Measurements from ENCODE around the gene TPCN1.
"Not testable (repeated sequence)": the region's sequence is repeated elsewhere in the genome, so short reads cannot be mapped to it uniquely, and the experiment has no call there.

Gene TPCN1

DNA sequence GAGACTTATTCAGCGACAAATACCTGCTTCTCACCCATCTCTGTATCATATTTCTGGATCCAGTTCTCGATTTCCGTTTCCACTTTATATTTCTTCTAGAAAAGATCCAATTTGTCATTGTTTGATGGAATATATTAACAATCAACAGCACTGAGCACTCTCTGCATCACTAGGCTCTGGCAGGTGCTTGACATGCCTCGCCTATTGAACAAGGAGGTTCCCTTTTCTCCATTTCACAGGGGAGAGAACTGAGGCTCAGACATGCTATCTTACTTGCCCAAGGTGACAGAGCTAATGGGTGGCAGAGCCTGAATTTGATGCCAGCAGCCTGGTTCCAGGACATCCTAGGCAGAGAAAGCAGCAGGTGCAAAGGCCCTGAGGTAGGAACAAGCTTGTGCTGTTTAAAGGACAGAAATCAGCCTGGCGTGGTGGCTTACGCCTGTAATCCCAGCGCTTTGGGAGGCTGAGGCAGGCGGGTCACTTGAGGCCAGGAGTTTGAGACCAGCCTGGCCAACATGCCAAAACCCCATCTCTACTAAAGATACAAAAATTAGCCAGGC is 23.7 kb upstream of the TPCN1 start:
- DNase-seq, result no peak

DNA sequence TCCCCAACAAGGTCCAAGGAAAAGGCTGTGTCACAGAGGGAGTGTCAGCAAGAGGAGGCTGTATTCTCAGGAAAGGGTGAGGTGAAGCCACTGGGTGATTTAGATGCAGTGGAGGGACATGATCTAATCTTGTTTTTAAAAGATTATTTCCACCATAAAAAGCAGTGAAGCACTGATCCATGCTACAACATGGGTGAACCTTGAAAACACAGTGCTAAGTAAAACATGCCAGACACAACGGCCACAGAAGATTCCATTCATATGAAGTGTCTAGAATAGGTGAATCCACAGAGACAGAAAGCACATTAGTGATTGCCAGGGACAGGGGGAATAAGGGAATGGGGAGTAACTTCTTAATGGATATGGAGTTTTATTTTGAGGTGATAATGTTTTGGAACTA is 23.0 kb upstream of the TPCN1 start:
- no peak for DNase-seq

DNA sequence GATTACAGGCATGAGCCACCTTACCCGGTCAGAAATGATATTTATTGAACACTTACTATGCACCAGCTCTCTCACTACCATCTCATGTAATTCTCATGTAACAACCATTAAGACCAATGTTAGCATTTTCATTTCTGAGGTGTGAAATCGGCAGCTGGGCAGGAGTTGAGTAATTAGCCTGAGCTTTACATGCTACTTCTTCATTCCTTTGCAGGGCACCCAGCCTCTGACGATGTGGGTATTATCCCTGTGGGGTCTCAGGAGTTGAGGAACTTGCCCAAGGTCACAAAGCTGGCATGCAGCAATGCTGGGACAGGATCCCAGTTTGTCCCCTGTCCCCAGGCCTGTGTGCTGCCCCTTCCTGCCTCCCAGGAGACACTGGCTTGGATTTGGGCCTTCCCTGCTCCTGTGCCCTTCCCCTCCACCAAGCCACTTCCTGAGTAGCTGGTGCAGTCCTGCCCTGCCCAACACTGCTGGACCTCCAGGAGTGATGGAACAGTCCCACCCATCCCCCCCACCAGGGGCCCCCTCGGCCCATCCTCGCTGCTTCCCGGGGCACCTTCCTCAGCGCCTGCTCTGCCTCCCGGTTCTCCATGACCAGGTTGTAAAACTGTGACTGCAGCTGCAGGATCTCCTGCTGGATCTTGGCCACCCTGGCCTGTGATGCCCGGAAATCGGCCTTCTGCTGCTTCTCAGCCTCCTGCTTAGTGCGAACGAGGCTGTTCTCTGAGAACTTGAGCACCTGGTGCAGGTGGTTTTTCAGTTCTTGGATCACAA is 21.1 kb upstream of the TPCN1 start:
- no peak for DNase-seq

DNA sequence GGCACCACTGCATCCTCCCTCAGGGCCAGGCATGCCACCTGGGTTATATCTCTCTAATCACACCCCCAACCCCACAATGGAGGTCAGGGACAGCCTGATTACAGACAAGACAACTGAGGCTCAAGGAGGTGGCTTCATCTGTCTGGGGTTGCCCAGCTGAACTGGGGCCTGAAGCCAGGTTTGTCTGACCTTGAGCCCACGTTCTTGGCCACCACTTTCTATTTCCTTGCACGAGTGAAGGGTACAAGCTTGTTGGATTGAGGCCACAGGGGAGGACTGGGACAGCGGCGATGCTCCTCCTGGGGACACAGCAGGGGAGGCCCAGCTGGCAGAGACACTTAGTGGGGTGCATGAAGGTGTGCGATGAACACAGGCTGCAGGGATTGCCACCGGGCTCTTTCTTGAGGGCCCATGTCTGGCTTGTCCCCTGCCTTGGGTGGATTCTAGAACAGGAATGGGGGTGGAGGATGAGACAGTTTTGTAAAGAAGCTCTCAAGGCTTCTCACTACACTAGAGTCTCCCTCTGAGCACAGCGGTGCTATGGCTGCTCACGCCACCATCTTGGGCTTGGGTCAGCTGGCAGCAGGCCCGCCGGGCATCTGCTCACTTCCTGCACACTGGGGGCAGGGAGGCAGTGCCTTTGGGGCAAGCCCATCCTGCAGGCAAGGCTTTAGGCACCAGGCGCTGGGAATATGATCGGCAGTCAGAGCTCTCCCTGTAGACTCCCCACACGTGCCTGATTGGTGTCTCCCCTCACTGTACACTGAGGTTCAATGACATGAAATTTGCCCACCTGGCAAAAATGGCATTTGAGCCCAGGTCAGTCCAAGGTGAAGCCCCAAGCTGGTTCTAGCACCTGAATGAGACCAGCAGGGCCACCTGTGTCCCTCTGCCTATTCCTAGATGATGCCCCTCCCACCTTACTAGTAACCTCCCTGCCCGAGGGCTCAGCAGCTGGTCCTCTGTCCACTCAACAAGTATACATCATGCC is 19.8 kb upstream of the TPCN1 start:
- no peak for DNase-seq

DNA sequence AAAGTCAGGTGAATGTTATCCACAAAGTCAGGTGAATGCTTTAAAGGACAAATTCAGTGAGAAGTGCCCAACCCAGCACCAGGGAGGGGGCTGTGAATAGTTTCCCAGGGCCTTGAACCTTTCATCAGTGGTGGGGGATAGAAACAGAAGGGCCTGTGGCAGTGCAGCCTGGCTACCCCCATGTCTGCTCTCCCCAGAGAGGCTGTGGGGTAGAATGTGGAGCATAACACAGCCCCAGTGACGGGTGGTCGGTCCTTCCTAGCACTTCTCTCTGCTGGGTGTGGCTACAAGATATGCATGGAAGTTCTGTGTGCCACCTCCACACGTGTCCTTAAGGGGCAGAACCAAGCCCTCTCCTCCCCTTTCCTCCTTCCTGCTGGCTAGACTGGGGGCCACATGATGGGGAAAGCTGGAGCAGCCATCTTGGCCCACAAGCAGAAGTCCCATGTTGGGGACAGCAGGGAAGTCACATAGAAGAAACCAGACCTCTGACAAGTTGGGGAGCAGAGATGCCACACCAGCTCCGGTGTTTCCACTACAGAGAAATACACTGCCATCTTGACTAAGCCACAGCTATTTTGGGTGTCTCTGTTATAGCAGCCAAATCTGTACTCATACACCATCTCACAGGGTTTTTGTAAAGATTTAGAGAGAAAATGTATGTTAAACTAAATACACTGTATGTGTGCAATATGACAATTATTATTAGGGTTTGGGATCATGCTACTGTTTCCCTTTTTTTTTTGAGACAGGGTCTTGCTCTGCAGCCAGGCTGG is 18.8 kb upstream of the TPCN1 start:
- DNase-seq, result no peak

DNA sequence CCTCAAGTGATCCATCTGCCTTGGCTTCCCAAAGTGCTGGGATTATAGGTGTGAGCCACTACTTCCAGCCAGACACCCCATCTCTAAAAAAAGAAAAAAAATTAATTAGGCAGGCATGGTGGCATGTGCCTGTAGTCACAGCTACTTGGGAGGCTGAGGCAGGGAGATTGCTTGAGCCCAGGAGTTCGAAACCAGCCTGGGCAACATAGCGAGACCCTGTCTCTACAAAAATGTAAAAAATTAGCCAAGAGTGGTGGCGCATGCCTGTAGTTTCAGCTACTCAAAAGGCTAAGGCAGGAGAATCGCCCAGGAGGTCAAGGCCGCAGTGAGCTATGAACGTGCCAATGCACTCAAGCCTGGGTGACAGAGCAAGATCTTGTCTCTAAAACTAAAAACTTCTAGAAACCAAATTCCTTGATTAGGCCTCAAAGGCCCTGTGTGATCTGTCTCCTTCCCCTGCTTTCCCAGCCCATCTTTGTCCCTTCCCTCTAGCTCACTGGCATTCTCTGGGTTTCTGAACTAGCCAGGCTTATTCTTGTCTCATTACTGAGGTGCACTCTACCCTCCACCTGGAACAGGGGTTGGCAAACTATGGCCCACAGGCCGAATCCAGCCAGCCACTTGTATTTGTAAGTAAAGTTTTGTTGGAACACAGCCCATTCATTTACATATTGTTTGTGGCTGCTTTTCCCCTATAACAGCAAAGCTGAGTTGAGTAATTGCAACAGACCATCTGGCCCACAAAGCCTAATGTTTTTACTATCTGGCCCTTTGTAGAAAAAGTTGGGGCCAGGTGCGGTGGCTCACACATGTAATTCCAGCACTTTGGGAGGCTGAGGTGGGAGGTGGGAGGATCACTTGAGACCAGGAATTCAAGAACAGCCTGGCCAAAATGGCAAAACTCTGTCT is 17.2 kb upstream of the TPCN1 start:
- no peak for DNase-seq

DNA sequence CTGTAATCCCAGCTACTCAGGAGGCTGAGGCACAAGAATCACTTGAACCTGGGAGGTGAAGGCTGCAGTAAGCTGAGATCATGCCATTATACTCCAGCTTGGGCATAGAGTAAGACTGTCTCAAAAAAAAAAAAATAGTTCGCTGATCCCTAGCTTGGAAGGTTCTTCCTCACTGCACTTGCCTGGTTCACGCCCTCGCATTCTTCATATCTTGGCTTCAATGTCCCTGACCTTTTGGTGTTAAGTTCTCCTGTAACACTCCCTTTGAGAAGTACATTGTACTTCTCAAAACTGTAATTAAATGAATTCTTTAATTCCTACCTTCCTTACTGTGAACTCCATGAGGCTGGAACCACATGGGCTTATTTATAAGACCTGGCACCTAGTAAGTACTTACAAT is 16.5 kb upstream of the TPCN1 start:
- DNase-seq, result no peak

DNA sequence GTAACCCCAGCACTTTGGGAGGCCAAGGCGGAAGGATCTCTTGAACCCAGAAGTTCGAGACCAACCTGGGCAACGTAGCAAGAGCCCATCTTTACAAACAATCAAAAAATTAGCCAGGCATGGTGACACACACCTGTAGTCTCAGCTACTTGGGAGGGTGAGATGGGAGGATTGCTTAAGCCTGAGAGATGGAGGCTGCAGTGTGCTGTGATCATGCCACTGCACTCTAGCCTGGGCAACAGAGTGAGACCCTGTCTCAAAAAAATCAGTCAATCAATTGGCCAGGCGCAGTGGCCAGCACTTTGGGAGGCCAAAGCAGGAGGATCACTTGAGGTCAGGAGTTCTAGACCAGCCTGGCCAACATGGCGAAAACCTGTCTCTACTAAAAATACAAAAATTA is 14.5 kb upstream of the TPCN1 start:
- not testable (repeated sequence) for DNase-seq

DNA sequence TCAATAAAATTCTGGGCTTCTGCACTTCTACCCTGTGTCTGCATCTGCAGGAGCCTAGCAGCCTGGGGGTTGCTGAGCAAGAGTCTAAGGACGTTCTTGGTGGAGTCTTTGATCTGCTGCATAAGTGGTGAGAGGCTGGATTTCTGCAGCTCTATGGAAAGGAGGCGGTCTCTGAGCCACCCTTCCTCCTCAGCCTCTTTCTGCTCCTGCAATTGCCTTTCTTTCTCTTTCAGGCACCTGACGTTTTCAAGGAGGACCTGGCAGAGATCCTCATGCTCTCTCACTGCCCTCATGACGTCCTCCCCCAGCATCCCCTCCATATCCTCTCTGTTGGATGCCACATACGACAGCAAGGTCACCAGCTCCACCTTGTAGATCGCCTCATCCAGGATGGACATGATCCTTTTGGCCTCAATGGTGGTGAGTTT is 13.6 kb upstream of the TPCN1 start:
- DNase-seq, result no peak

DNA sequence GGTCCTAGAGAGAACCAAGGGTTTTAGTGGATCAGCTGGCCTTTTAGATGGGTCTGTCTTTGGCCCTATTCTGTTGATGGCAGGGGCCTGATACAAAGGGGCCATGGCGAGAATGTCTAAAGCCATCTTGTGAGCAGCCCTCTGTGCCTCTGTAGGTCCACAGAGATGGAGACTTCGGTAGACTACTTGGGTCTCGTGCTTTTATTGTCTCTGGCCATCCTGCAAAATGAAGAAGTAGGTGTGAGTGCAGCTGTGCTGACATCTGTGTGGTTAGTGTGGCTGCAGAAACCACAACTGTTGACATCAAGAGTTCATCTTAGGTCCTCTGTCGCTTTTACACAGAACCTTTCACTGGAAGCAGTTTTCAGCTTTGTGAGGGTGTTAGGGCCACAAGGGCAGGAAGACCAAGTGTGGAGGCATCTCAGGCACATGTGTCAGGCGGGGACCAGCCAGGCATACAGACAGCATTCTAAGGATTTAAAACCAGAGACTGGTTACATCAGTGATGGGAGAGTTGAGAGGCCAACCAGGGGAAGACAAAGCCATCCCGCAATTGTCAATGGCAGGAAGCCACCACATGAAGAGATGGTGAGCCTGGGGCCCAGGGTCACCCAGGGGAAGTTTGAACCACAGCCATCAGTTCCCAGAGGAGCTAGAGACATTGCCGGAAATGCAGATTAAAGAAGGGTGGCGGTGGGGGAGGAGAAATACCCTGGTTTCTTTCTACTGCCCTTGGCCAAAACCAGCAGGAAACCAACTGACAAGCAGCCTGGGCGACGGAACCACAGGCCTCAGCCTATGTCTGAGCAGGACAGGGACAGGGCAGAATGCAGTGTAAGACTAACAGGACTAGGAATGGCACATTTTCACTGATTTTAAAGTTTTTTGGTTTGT is 13.0 kb upstream of the TPCN1 start:
- no peak for DNase-seq

DNA sequence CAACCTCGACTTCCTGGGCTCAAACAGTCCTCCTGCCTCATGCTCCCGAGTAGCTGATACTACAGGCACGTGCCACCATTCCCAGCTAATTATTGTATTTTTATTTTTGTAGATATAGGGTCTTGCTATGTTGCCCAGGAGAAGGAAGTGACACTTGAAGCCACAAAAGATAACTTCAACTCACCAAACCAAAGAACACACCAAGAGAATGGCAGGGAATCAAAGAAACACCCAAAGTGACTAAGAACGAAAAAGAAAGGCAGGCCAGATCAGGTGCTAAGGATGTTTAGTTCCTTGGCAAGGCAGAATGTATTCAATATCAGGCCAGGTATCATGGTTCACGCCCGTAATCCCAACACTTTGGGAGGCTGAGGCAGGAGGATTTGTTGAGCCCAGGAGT is 10.1 kb upstream of the TPCN1 start:
- DNase-seq, result no peak

DNA sequence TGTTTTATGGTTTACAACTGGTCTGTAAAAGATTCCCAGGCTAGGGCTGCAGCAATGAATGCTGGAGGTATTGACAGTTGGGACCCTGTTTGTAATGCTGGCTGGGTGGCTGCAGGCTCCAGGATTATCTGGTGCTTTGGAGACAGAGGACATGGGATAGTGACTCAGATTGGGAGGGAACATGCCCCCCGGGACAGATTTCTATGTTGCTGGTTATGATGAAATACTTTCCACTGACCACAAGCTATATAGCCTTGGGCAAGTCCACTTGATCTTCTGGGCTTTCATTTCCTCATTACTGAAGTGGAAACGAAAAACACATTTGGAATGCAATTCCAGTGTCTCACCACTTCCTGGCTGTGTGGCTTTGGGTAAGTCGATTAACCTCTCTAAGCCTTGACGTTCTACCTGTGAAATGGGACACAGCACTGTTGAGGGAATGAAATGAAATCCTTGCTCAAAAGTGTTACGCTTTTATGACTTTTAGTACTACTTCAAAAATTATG is 6.3 kb upstream of the TPCN1 start:
- peak; percentile 60 for DNase-seq

DNA sequence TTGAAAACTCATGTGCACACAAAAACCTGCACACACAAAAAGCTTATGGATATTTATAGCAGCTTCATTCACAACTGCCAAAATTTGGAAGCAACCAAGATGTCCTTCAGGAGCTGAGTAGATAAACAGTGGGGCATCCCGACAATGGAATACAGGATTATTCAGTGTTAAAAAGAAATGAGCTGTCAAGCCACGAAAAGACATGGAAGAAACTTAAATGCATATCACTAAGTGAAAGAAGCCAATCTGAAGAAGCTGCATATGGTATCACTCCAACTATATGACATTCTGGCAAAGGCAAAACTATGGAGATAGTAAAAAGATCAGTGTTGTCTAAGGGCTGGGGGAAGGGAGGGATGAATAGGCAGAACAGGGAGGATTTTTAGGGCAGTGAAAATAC is 5.2 kb upstream of the TPCN1 start:
- DNase-seq, result no peak

DNA sequence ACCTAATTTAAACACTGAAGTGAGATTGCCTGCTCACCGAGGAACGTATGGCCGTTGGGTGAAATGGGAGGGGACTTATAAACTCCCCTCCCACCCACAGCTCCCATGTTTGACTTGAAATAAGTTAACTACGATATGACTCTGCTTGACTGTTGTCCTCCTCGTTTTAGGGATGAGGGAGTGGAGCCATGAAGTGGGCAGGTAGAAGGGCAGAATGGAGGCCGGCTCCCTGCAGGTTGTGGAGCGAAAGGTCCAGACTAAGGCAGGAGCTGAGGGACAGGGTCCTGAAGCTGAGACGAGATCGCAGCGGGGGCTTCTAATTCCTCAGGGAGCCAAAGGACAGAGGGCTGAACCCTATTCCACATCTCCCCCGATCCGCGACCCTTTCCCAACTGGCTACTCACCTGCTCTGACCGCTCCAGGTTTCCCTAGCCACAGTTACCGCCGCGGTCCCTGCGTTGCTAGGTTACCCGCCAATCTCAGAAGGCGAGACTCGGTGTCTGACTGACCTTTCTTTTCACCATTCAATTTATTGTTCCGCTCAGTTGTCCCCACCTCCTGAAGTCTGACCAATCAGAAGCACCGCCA is 577 bp upstream of the TPCN1 start:
- DNase-seq, result peak; percentile 87

DNA sequence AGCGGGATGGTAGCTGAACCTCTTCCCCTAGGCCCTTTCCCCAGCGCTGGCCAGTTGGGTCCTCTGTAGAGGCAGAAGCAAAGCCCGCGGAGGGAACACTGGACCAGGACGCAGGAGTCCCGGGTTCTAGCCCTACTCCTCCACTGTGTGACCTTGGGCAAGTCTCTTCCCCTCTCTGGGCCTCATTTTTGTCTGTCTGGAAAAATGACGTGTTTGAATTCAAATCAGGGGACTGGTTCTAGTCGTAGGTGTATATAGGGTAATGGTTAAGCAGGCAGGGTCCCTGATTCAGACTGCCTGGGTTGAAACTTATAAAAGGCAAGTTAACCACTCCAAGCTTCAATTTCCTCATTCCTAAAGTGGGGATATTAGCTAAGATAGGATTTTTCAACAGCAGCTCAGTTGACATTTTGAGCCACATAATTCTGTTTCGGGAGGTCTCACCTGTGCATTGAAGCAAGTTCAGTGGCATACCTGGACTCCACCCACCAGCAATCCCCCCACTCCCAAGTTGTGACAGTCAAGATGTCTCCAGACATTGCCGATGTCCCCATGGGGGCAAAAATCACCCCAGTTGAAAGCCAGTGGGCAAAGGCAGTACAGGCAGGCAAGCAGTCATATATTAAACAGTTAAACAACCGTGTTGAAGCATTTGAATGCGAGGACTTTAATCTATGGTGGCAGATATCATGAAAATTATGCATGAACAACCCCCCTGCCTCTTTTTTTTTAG is 899 bp downstream of the TPCN1 start:
- DNase-seq, result peak; percentile 91

DNA sequence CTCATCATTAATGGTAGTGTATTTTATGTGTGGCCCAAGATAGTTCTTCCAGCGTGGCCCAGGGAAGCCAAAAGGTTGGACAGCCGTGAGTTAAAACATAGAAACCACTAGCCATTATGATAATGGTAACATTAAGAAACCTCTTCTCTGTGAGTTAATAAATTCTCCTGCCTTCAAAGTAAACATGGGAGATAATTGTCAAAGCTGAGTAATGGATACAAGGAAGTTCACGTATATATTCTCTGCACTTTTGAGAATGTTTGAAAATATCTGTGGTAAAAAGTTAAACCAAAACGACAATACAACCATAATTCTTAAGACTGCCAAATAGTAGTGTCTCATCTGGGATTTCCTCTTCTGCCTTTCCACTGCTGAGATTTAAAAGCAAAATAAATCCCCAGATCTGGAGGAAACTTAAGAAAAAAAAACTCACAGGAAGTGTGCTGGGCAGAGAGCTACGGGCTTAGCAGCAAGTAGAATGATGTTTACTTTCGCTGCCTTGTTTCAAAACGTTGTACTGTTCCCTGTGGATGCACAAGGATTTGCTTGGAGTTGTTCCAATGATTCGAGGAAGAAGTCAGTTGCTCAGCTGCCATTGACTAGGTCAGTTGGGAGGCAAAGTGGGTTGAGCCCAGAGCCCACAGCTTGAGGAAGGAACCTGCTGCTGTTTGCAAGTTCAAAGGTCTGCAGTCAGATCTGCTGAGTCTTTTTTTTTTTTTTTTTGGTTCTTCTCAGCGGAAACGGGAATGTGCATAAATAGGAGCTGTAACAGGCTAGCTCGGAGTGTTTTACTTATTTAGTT is 1.7 kb downstream of the TPCN1 start:
- DNase-seq, result peak; percentile 98

DNA sequence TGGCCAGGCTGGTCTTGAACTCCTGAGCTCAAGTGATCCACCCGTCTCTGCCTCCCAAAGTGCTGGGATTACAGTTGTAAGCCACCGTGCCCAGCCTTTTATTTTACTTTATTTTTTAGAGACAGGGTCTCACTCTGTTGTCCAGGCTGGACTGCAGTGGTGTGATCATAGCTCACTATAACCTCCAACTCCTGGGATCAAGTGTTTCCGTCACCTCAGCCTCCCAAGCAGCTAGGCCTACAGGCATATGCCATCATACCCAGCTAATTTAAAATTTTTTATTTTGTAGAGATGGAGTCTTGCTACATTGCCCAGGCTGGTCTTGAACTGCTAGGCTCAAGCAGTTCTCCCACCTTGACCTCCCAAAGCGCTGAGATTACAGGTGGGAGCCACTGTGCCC is 3.7 kb downstream of the TPCN1 start:
- no peak for DNase-seq

Data from DMS53 (cell line).